PC-3 (cell line): ENCODE measurements around the gene TPM4.

Source experiments
- EZH2 ChIP-seq: fragments of 300-600 bp; sonication (generic); IDR thresholded peaks from one replicate; pipeline ENCODE4 v1.6.1; 2017; ENCODE audit warnings: antibody characterized with exemption, mild to moderate bottlenecking, low read length; ENCODE audit not compliant: unreplicated experiment
- EZH2phosphoT487 ChIP-seq: fragments of 300-600 bp; sonication (generic); IDR thresholded peaks from 2 replicates; pipeline ENCODE4 v1.6.1; 2018; ENCODE audit warnings: mild to moderate bottlenecking, antibody characterized with exemption, low read length, borderline replicate concordance
- TF ChIP-seq, protein P1 (sequence below): fragments of 300-600 bp; sonication (generic); conservative IDR thresholded peaks from 2 replicates; pipeline ENCODE4 v1.5.1; 2017; ENCODE audit warnings: antibody characterized with exemption, low read depth, mild to moderate bottlenecking, low read length

GRCh38 chr19:16040642-16041041, 35.7 kb upstream of the TPM4 start:
- TF ChIP-seq, protein P1, sequence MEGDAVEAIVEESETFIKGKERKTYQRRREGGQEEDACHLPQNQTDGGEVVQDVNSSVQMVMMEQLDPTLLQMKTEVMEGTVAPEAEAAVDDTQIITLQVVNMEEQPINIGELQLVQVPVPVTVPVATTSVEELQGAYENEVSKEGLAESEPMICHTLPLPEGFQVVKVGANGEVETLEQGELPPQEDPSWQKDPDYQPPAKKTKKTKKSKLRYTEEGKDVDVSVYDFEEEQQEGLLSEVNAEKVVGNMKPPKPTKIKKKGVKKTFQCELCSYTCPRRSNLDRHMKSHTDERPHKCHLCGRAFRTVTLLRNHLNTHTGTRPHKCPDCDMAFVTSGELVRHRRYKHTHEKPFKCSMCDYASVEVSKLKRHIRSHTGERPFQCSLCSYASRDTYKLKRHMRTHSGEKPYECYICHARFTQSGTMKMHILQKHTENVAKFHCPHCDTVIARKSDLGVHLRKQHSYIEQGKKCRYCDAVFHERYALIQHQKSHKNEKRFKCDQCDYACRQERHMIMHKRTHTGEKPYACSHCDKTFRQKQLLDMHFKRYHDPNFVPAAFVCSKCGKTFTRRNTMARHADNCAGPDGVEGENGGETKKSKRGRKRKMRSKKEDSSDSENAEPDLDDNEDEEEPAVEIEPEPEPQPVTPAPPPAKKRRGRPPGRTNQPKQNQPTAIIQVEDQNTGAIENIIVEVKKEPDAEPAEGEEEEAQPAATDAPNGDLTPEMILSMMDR, result no peak
- TF ChIP-seq EZH2 (no peak), EZH2phosphoT487 (no peak)
